IPS DF 6.9 (cell line): ENCODE data around the gene INPP5A.
"Not testable (repeated sequence)": the region's sequence is repeated elsewhere in the genome, so short reads cannot be mapped to it uniquely, and the experiment has no call there.

Experiments used
- DNase-seq: peaks from one replicate; pipeline ENCODE4 v3.0.0-alpha.2; 2013; ENCODE audit warnings: low read depth, low spot score
- H3K27ac ChIP-seq: one replicate; pipeline ENCODE4 v1.5.1; 2013; ENCODE audit warnings: low read length, control low read depth
- H3K27me3 ChIP-seq: 2 replicates; pipeline ENCODE4 v1.6.1; 2013; ENCODE audit warnings: mild to moderate bottlenecking, low read length; ENCODE audit not compliant: control insufficient read depth, insufficient read depth
- H3K36me3 ChIP-seq: 2 replicates; pipeline ENCODE4 v1.6.1; 2013; ENCODE audit warnings: low read length; ENCODE audit not compliant: control insufficient read depth, insufficient read depth
- H3K4me1 ChIP-seq: 2 replicates; pipeline ENCODE4 v1.6.1; 2013; ENCODE audit warnings: low read length; ENCODE audit not compliant: control insufficient read depth, insufficient read depth
- H3K4me3 ChIP-seq: 2 replicates; pipeline ENCODE4 v1.5.1; 2013; ENCODE audit warnings: mild to moderate bottlenecking, low read length
- H3K9me3 ChIP-seq: 2 replicates; pipeline ENCODE4 v1.6.1; 2013; ENCODE audit warnings: low read length, inconsistent platforms; ENCODE audit not compliant: control insufficient read depth, insufficient read depth
- WGBS: extraction: QIAGEN DNeasy Blood & Tissue Kit; methylation state at CpG from one replicate; pipeline ENCODE4 v1.1.7; 2013; ENCODE audit warnings: mixed read lengths, missing lambda C conversion rate; ENCODE audit not compliant: insufficient read length, insufficient coverage; 5-methylcytosine and 5-hydroxymethylcytosine counted together

INPP5A gene

GRCh38 chr10:132595021-132595420, 57.4 kb downstream of the INPP5A start:
- Histone ChIP-seq H3K27ac (no peak overlapping the region), H3K9me3 (no peaks in the 10 kb centered on the region), H3K4me1 (0 out of 2 replicates have a peak, but pooled peaks cover 1% of the 10 kb centered on the region), H3K4me3 (no peak overlapping the region), H3K36me3 (0 out of 2 replicates have a peak, but pooled peaks cover 3% of the 10 kb centered on the region), H3K27me3 (no peaks in the 10 kb centered on the region; the same call in 1 of the 2 replicates)
- DNase-seq: no peak
- WGBS: no CpG with 5 or more reads among the region's 11 CpGs

DNA sequence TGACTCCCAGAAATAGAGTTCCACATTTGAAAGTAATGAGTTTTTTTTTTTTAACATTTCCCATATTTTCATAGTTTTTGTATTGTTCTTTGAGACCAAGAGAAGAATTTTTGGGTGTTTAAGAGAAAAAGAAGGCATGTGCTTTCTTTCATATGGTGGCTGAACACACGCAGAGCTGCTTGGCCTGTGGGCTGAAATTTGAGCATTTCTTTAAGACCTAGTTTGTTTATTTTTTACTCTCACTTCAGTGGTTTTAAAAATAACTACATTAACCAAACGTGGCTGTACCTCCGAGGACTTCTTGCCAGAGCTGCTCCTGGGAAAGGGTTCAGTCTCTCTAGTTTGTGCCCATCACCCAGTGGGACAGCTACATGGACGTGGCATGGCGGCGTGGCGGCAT, 58.3 kb downstream of the INPP5A start:
- H3K9me3 ChIP-seq: no peaks in the 10 kb centered on the region
- DNase-seq: no peak
- H3K4me1 ChIP-seq: 0 out of 2 replicates have a peak, but pooled peaks cover under 1% of the 10 kb centered on the region
- H3K27me3 ChIP-seq: no peaks in the 10 kb centered on the region; the same call in 1 of the 2 replicates
- H3K4me3 ChIP-seq: no peak overlapping the region
- 0 out of 2 replicates have a peak, but pooled peaks cover 3% of the 10 kb centered on the region for H3K36me3 ChIP-seq
- H3K27ac ChIP-seq: no peak overlapping the region
- no CpG with 5 or more reads among the region's 7 CpGs for WGBS

- Histone ChIP-seq H3K4me1 (no peaks in the 10 kb centered on the region), H3K36me3 (0 out of 2 replicates have a peak, but pooled peaks cover 3% of the 10 kb centered on the region), H3K4me3 (no peak overlapping the region), H3K9me3 (no peaks in the 10 kb centered on the region), H3K27me3 (no peaks in the 10 kb centered on the region; the same call in 1 of the 2 replicates), H3K27ac (no peak overlapping the region)
- no peak for DNase-seq
- no CpG with 5 or more reads among the region's 21 CpGs for WGBS
Observed at GRCh38 chr10:132596742-132597279, 59.2 kb downstream of the INPP5A start.

DNA sequence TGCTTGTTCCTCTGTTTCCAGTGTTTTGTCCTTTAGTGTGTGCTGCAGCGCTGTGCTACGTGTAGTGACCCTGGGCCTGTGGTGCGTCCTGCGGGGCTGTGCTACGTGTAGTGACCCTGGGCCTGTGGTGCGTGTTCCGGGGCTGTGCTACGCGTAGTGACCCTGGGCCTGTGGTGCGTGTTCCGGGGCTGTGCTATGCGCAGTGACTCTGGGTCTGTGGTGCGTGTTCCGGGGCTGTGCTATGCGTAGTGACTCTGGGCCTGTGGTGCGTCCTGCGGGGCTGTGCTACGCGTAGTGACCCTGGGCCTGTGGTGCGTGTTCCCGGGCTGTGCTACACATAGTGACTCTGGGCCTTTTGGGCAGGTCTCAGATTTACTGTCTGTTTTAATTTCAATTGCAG, 60.1 kb downstream of the INPP5A start:
- 0 out of 2 replicates have a peak, but pooled peaks cover 3% of the 10 kb centered on the region for H3K36me3 ChIP-seq
- H3K4me3 ChIP-seq: no peak overlapping the region
- DNase-seq: no peak
- no peaks in the 10 kb centered on the region; the same call in 1 of the 2 replicates for H3K9me3 ChIP-seq
- no CpG with 5 or more reads among the region's 21 CpGs for WGBS
- H3K27me3 ChIP-seq: no peaks in the 10 kb centered on the region; the same call in 1 of the 2 replicates
- no peaks in the 10 kb centered on the region for H3K4me1 ChIP-seq
- H3K27ac ChIP-seq: no peak overlapping the region

DNA sequence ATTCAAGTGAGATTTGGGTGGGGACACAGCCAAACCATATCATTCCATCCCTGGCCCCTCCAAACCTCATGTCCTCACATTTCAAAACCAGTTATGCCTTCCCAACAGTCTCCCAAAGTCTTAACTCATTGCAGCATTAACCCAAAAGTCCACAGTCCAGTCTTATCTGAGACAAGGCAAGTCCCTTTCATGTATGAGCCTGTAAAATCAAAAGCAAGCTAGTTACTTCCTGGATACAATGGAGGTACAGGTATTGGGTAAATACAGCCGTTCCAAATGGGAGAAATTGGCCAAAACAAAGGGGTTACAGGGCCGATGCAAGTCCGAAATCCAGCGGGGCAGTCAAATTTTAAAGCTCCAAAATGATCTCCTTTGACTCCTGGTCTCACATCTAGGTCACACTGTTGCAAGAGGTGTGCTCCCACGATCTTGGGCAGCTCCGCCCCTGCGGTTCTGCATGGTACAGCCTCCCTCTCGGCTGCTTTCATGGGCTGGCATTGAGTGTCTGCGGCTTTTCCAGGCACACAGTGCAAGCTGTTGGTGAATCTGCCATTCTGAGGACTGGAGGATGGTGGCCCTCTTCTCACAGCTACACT, 61.5 kb downstream of the INPP5A start:
- H3K4me3 ChIP-seq, H3K27ac ChIP-seq, H3K9me3 ChIP-seq, H3K36me3 ChIP-seq, H3K27me3 ChIP-seq, H3K4me1 ChIP-seq, DNase-seq: not testable (repeated sequence)
- WGBS: no CpG with 5 or more reads among the region's 9 CpGs

DNA sequence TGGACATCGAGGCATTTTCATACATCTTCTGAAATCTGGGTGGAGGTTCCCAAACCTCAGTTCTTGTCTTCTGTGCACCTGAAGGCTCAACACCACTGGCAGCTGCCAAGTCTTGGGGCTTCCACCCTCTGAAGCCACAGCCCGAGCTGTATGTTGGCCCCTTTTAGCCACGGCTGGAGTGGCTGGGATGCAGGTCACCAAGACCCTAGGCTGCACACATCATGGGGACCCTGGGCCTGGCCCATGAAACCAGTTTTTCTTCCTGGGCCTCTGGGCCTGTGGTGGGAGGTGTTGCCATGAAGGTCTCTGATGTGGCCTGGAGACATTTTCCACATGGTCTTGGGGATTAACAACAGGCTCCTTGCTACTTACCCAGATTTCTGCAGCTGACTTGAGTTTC, 62.1 kb downstream of the INPP5A start:
- Histone ChIP-seq H3K36me3 (0 out of 2 replicates have a peak, but pooled peaks cover 3% of the 10 kb centered on the region), H3K4me3 (no peak overlapping the region), H3K27me3 (no peaks in the 10 kb centered on the region), H3K9me3 (no peaks in the 10 kb centered on the region; the same call in 1 of the 2 replicates), H3K27ac (no peak overlapping the region), H3K4me1 (no peaks in the 10 kb centered on the region)
- no CpG with 5 or more reads among the region's 3 CpGs for WGBS
- no peak for DNase-seq

- H3K4me1 ChIP-seq: no peaks in the 10 kb centered on the region
- H3K27ac ChIP-seq: no peak overlapping the region
- H3K27me3 ChIP-seq: no peaks in the 10 kb centered on the region
- no CpG with 5 or more reads among the region's 3 CpGs for WGBS
- no peaks in the 10 kb centered on the region; the same call in 1 of the 2 replicates for H3K9me3 ChIP-seq
- H3K4me3 ChIP-seq: no peak overlapping the region
- no peak for DNase-seq
- H3K36me3 ChIP-seq: 0 out of 2 replicates have a peak, but pooled peaks cover 3% of the 10 kb centered on the region
Observed at GRCh38 chr10:132600416-132600815, 62.8 kb downstream of the INPP5A start.

DNA sequence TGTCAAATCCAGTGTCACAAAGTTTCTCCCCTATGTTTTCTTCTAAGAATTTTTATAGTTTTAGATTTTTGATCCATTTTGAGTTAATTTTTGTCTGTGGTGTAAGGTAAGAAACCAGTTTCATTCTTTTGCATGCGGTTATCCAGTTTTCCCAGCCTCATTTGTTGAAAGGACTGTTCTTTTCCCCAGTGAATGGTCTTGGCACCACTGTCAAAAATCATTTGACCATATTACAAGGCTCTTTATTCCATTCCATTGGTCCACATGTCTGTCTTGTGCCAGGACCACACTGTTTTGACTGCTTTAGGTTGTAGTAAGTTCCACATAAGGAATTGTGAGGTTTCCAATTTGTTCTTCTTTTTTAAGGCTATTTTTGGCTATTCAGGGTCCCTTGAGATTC, 64.0 kb downstream of the INPP5A start:
- no peaks in the 10 kb centered on the region; the same call in 1 of the 2 replicates for H3K9me3 ChIP-seq
- WGBS: no CpG with 5 or more reads among the region's 1 CpG
- no peak for DNase-seq

GRCh38 chr10:132602614-132603013, 65.0 kb downstream of the INPP5A start:
- Histone ChIP-seq H3K4me1 (no peaks in the 10 kb centered on the region; the same call in 1 of the 2 replicates), H3K36me3 (0 out of 2 replicates have a peak, but pooled peaks cover 2% of the 10 kb centered on the region), H3K4me3 (no peak overlapping the region), H3K27me3 (no peaks in the 10 kb centered on the region), H3K9me3 (no peaks in the 10 kb centered on the region; the same call in 1 of the 2 replicates), H3K27ac (no peak overlapping the region)
- WGBS: no CpG with 5 or more reads among the region's 6 CpGs
- no peak for DNase-seq

More for the DNA sequence above, 64.0 kb downstream of the INPP5A start:
- H3K27ac ChIP-seq: no peak overlapping the region
- 0 out of 2 replicates have a peak, but pooled peaks cover 3% of the 10 kb centered on the region for H3K36me3 ChIP-seq
- no peaks in the 10 kb centered on the region for H3K4me1 ChIP-seq
- no peaks in the 10 kb centered on the region for H3K27me3 ChIP-seq
- no peak overlapping the region for H3K4me3 ChIP-seq

- H3K4me3 ChIP-seq: no peak overlapping the region
- H3K9me3 ChIP-seq: no peaks in the 10 kb centered on the region; the same call in 1 of the 2 replicates
- H3K27ac ChIP-seq: no peak overlapping the region
- no peak for DNase-seq
- WGBS: no CpG with 5 or more reads among the region's 30 CpGs
- H3K36me3 ChIP-seq: no peaks in the 10 kb centered on the region
- no peaks in the 10 kb centered on the region; the same call in 1 of the 2 replicates for H3K4me1 ChIP-seq
- H3K27me3 ChIP-seq: no peaks in the 10 kb centered on the region
Observed at GRCh38 chr10:132603851-132604533, 66.4 kb downstream of the INPP5A start.
